Measurements from ENCODE around the gene PRRT1B.

Gene PRRT1B

GRCh38 chr9:131520503-131520902 is 24.8 kb upstream of the PRRT1B start:
- no peak overlapping the region for H3K27ac ChIP-seq
- no peaks in the 10 kb centered on the region for H4K20me1 ChIP-seq (ENCODE audit: insufficient read depth)
- no peak overlapping the region for H3K4me3 ChIP-seq (IDR thresholded peaks at IDR 0.05; ENCODE audit: insufficient read depth, low read depth, low read length)
- no peaks in the 10 kb centered on the region for H3K27me3 ChIP-seq (ENCODE audit: insufficient read depth, low read depth)
- peaks cover 8% of the 10 kb centered on the region; the same call in 1 of the 2 replicates for H3K36me3 ChIP-seq (ENCODE audit: insufficient read depth)
- H2AFZ ChIP-seq (ENCODE audit: low read depth), result no peak overlapping the region
- H3K4me2 ChIP-seq, result no peak overlapping the region
- no peaks in the 10 kb centered on the region for H3K4me1 ChIP-seq (ENCODE audit: low read depth, poor library complexity, severe bottlenecking)
- H3K9ac ChIP-seq, result no peak overlapping the region
- TF ChIP-seq, protein P1, sequence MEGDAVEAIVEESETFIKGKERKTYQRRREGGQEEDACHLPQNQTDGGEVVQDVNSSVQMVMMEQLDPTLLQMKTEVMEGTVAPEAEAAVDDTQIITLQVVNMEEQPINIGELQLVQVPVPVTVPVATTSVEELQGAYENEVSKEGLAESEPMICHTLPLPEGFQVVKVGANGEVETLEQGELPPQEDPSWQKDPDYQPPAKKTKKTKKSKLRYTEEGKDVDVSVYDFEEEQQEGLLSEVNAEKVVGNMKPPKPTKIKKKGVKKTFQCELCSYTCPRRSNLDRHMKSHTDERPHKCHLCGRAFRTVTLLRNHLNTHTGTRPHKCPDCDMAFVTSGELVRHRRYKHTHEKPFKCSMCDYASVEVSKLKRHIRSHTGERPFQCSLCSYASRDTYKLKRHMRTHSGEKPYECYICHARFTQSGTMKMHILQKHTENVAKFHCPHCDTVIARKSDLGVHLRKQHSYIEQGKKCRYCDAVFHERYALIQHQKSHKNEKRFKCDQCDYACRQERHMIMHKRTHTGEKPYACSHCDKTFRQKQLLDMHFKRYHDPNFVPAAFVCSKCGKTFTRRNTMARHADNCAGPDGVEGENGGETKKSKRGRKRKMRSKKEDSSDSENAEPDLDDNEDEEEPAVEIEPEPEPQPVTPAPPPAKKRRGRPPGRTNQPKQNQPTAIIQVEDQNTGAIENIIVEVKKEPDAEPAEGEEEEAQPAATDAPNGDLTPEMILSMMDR (conservative IDR thresholded peaks at IDR 0.05; ENCODE audit: low read depth, low read length), result no peak
- H3K79me2 ChIP-seq (ENCODE audit: insufficient read depth, low read depth), result no peaks in the 10 kb centered on the region

DNA sequence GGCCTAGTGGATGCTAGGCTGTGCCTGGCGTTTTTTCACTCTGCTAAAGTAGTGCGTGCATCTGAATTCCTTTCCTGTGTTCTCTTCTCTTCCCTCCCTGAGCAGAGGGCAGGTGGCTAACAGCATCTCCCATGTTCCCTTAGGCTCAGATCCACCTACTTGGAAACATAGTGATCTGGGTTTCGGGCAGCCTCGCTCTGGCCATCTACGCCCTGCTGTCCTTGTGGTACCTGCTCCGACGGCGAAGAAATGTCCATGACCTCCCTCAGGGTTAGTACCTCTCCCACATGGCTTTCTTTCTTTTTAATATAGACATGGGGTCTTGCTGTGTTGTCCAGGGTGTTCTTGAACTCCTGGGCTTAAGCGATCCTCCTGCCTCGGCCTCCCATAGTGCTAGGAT is 24.1 kb upstream of the PRRT1B start:
- H3K4me2 ChIP-seq, result no peak overlapping the region

DNA sequence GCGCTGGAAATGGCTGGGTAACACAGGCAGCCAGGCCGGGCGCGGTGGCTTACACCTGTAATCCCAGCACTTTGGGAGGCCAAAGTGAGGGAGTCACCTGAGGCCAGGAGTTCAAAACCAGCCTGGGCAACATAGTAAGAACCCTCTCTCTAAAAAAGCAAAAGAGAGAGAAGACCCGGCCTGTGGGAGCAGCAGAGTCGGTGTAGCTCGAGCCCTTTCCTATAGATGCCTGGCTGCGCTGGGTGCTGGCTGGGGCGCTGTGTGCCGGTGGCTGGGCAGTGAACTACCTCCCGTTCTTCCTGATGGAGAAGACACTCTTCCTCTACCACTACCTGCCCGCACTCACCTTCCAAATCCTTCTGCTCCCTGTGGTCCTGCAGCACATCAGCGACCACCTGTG is 23.5 kb upstream of the PRRT1B start:
- Histone ChIP-seq H3K27me3 (ENCODE audit: insufficient read depth, low read depth) (no peaks in the 10 kb centered on the region), H2AFZ (ENCODE audit: low read depth) (no peak overlapping the region), H3K4me2 (no peak overlapping the region), H3K79me2 (ENCODE audit: insufficient read depth, low read depth) (no peaks in the 10 kb centered on the region), H3K9ac (no peak overlapping the region), H3K4me1 (ENCODE audit: low read depth, poor library complexity, severe bottlenecking) (no peaks in the 10 kb centered on the region), H3K27ac (no peak overlapping the region), H3K4me3 (IDR thresholded peaks at IDR 0.05; ENCODE audit: insufficient read depth, low read depth, low read length) (no peak overlapping the region), H4K20me1 (ENCODE audit: insufficient read depth) (no peaks in the 10 kb centered on the region), H3K36me3 (ENCODE audit: insufficient read depth) (no peaks in the 10 kb centered on the region; the same call in 1 of the 2 replicates)
- TF ChIP-seq, protein P1 (conservative IDR thresholded peaks at IDR 0.05; ENCODE audit: low read depth, low read length), result no peak

More for the DNA sequence above, 24.1 kb upstream of the PRRT1B start:
- no peaks in the 10 kb centered on the region for H3K4me1 ChIP-seq (ENCODE audit: low read depth, poor library complexity, severe bottlenecking)
- H4K20me1 ChIP-seq (ENCODE audit: insufficient read depth), result no peaks in the 10 kb centered on the region
- no peak overlapping the region for H2AFZ ChIP-seq (ENCODE audit: low read depth)
- H3K27me3 ChIP-seq (ENCODE audit: insufficient read depth, low read depth), result no peaks in the 10 kb centered on the region
- H3K79me2 ChIP-seq (ENCODE audit: insufficient read depth, low read depth), result no peaks in the 10 kb centered on the region
- no peak overlapping the region for H3K9ac ChIP-seq
- TF ChIP-seq, protein P1 (conservative IDR thresholded peaks at IDR 0.05; ENCODE audit: low read depth, low read length), result no peak
- no peak overlapping the region for H3K27ac ChIP-seq
- H3K36me3 ChIP-seq (ENCODE audit: insufficient read depth), result peaks cover 6% of the 10 kb centered on the region; the same call in 1 of the 2 replicates
- no peak overlapping the region for H3K4me3 ChIP-seq (IDR thresholded peaks at IDR 0.05; ENCODE audit: insufficient read depth, low read depth, low read length)

GRCh38 chr9:131522257-131523085 is 22.9 kb upstream of the PRRT1B start:
- Histone ChIP-seq H4K20me1 (ENCODE audit: insufficient read depth) (no peaks in the 10 kb centered on the region), H2AFZ (ENCODE audit: low read depth) (no peak overlapping the region), H3K4me3 (IDR thresholded peaks at IDR 0.05; ENCODE audit: insufficient read depth, low read depth, low read length) (no peak overlapping the region), H3K27ac (no peak overlapping the region), H3K4me2 (no peak overlapping the region), H3K36me3 (ENCODE audit: insufficient read depth) (peaks cover 5% of the 10 kb centered on the region; the same call in 1 of the 2 replicates), H3K9ac (no peak overlapping the region), H3K4me1 (ENCODE audit: low read depth, poor library complexity, severe bottlenecking) (no peaks in the 10 kb centered on the region), H3K79me2 (ENCODE audit: insufficient read depth, low read depth) (no peaks in the 10 kb centered on the region), H3K27me3 (ENCODE audit: insufficient read depth, low read depth) (no peaks in the 10 kb centered on the region)
- TF ChIP-seq, protein P1 (conservative IDR thresholded peaks at IDR 0.05; ENCODE audit: low read depth, low read length), result no peak

All from KMS-11 (cell line).